Tibial nerve (tissue), 4 donors: ENCODE measurements around the gene TPP2. TPM values are rescaled to one million over a fixed set of nuclear protein-coding genes. Genes with fewer than 3 reads are reported as not detected.
A peak's percentile ranks its signal among the peaks of the same experiment; 100 is the strongest.

Source experiments
- DNase-seq, 2 donors: peaks; one replicate each; pipeline ENCODE4 v3.0.0-alpha.2; 2019; ENCODE audit warnings: low spot score in 2 of 2
- H3K27ac ChIP-seq, 4 donors: fragments of 200-600 bp; sonication (generic) in 3 of 4; one replicate each; pipeline ENCODE4 v1.5.1; 2017 to 2019; ENCODE audit warnings: mild to moderate bottlenecking in 1 of 4
- H3K27me3 ChIP-seq, 2 donors: fragments of 200-600 bp; sonication (generic) in 1 of 2; one replicate each; pipeline versions ENCODE4 v1.5.1 to v1.6.0; 2017 to 2019
- H3K36me3 ChIP-seq, 3 donors: fragments of 200-600 bp; sonication (generic); one replicate each; pipeline ENCODE4 v1.5.1; 2018 to 2019
- H3K4me1 ChIP-seq, 4 donors: fragments of 200-600 bp; sonication (generic) in 3 of 4; one replicate each; pipeline ENCODE4 v1.5.1; 2017 to 2019
- H3K4me3 ChIP-seq, 4 donors: fragments of 200-600 bp; sonication (generic) in 3 of 4; one replicate each; pipeline ENCODE4 v1.5.1; 2017 to 2019; ENCODE audit warnings: mild to moderate bottlenecking in 1 of 4, moderate library complexity in 1 of 4
- H3K9me3 ChIP-seq, 4 donors: fragments of 200-600 bp; sonication (generic) in 3 of 4; one replicate each; pipeline ENCODE4 v1.5.1; 2017 to 2019
- EP300 ChIP-seq, 2 donors: sonication (generic); formaldehyde crosslinking; IDR thresholded peaks; one replicate each; pipeline ENCODE4 v1.6.1; 2017; ENCODE audit warnings: antibody characterized with exemption in 2 of 2, mild to moderate bottlenecking in 1 of 2
- POLR2A ChIP-seq, 2 donors: fragments of 450-650 bp; IDR thresholded peaks; one replicate each; pipeline ENCODE4 v1.6.1; 2017; ENCODE audit warnings: antibody characterized with exemption in 2 of 2, mild to moderate bottlenecking in 2 of 2, moderate library complexity in 2 of 2
- WGBS, 2 donors: methylation state at CpG; one replicate each; pipeline ENCODE4 v1.1.5; 2018; 5-methylcytosine and 5-hydroxymethylcytosine counted together
- total RNA-seq, 4 donors: library from RNA; depleted of rRNA; stranded (reverse); fragments of >200 nt; gene quantifications; one replicate each; pipeline ENCODE4 v1.1.0, GENCODE V29; 2016
- TF ChIP-seq, protein P1 (sequence below), 5 experiments: fragments of 200-600 bp in 3 of 5; fragments of 450-650 bp in 2 of 5; sonication (generic) in 3 of 5; IDR thresholded peaks; one replicate each; pipeline ENCODE4 v1.5.1; 2016 to 2019; ENCODE audit warnings: antibody characterized with exemption in 5 of 5, mild to moderate bottlenecking in 3 of 5, moderate library complexity in 2 of 5

TPP2 gene
- total RNA-seq, 4 donors from 2014 or later, result 37.8 to 47.5 (median 43.9) TPM

DNA sequence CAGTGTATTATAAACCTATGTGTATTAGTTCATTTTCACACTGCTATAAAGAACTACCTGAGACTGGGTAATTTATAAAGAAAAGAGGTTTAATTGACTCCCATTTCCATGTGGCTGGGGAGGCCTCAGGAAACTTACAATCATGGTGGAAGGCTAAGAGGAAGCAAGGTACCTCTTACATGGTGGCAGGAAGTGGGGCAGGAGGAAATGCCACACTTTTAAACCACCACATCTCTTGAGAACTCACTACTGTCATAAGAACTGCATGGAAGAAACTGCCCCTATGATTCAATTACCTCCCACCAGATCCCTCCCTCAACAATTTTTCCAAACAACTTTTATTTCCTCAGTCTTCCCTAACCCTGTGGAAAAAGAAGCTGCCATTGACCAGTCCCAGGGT, 14.5 kb upstream of the TPP2 start:
- Histone ChIP-seq H3K4me3 (no peak overlapping the region), H3K36me3 (no peaks in the 10 kb centered on the region), H3K9me3 (no peaks in the 10 kb centered on the region), H3K4me1 (no peaks in the 10 kb centered on the region), H3K27ac (no peak overlapping the region), H3K27me3 (no peaks in the 10 kb centered on the region)
- DNase-seq, result no peak
- TF ChIP-seq POLR2A (IDR thresholded peaks at IDR 0.05), result no peak
- TF ChIP-seq EP300 (IDR thresholded peaks at IDR 0.05), result no peak
- TF ChIP-seq, protein P1, sequence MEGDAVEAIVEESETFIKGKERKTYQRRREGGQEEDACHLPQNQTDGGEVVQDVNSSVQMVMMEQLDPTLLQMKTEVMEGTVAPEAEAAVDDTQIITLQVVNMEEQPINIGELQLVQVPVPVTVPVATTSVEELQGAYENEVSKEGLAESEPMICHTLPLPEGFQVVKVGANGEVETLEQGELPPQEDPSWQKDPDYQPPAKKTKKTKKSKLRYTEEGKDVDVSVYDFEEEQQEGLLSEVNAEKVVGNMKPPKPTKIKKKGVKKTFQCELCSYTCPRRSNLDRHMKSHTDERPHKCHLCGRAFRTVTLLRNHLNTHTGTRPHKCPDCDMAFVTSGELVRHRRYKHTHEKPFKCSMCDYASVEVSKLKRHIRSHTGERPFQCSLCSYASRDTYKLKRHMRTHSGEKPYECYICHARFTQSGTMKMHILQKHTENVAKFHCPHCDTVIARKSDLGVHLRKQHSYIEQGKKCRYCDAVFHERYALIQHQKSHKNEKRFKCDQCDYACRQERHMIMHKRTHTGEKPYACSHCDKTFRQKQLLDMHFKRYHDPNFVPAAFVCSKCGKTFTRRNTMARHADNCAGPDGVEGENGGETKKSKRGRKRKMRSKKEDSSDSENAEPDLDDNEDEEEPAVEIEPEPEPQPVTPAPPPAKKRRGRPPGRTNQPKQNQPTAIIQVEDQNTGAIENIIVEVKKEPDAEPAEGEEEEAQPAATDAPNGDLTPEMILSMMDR (IDR thresholded peaks at IDR 0.05), result no peak

DNA sequence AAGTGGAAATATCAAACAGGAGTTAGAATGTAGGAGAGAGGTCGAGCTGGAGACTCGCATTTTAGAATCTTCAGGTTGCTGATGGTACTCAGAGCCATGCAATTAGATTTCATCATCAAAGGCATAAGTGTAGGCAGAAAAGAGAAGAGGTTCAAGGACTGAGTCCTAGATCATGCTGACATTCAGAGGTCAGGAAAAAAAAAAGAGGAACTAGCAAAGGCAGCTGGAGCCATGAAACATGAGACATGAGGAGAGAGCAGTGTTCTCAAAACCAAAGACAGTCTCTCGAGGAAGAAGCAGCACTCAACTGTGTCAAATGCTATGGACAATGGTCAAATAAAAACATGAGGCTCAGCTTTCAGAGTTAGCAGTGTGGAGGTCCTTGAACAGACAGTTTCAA, 12.4 kb upstream of the TPP2 start:
- 48 to 51% methylated on average over 3 of the region's 3 CpGs for WGBS, 2 donors
- no peaks in the 10 kb centered on the region for H3K36me3 ChIP-seq
- no peak overlapping the region for H3K4me3 ChIP-seq
- no peak for DNase-seq
- no peaks in the 10 kb centered on the region for H3K9me3 ChIP-seq
- H3K27ac ChIP-seq, result no peak overlapping the region
- TF ChIP-seq, protein P1 (IDR thresholded peaks at IDR 0.05), result no peak
- peak in 1 of 2 donors; percentile 19 for TF ChIP-seq EP300 (IDR thresholded peaks at IDR 0.05)
- H3K4me1 ChIP-seq, result no peaks in the 10 kb centered on the region
- H3K27me3 ChIP-seq, result no peaks in the 10 kb centered on the region

DNA sequence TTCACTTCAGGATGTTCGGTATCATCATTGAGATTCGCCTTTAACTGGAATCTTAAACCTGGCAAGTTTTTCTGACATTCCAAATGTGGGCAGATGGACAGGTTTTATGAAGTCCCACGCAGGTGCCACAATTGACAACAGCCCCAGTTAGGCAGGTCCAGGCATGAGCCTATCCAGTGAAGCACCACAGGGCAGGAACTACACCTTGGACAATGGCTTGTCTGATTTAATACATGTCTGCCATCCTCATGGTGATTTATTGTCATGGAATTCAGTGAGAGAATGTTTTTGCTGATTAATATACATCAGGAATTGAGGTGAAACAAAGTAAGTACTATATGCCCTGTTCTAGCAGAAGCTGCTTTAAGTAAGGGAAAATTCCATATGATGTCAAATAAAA, 10.2 kb upstream of the TPP2 start:
- H3K36me3 ChIP-seq, result no peaks in the 10 kb centered on the region
- H3K27me3 ChIP-seq, result no peaks in the 10 kb centered on the region
- TF ChIP-seq, protein P1 (IDR thresholded peaks at IDR 0.05), result no peak
- TF ChIP-seq EP300 (IDR thresholded peaks at IDR 0.05), result no peak
- no peak for TF ChIP-seq POLR2A (IDR thresholded peaks at IDR 0.05)
- no peaks in the 10 kb centered on the region for H3K9me3 ChIP-seq
- H3K27ac ChIP-seq, result no peak overlapping the region
- 88 to 92% methylated on average over 3 of the region's 3 CpGs for WGBS, 2 donors
- no peak for DNase-seq
- H3K4me1 ChIP-seq, result peaks cover 0 to under 1% (median under 1%) of the 10 kb centered on the region in 4 donors
- no peak overlapping the region for H3K4me3 ChIP-seq

DNA sequence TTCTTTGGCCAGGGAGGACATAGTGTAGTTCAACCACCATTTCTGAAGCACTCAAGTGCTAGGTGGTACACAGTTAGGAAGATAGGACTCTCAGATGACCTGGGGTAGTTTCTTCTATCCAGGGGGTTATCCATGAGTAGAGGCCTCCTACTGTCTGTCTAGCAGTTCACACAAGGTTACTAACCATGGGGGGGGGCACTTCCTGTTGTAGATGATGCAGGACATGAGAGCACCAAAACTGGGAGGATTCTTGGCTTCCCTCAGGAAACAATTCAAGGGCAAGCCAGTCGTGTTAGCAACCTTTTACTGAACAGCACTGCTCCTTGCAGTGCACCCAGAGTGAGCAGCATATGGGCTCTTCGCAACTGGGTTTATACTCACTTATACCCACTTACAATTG, 8.9 kb upstream of the TPP2 start:
- no peak overlapping the region for H3K4me3 ChIP-seq
- TF ChIP-seq, protein P1 (IDR thresholded peaks at IDR 0.05), result no peak
- TF ChIP-seq EP300 (IDR thresholded peaks at IDR 0.05) (no peak), POLR2A (IDR thresholded peaks at IDR 0.05) (no peak)
- peaks cover 0 to 12% (median 8%) of the 10 kb centered on the region in 4 donors for H3K4me1 ChIP-seq
- H3K27me3 ChIP-seq, result no peaks in the 10 kb centered on the region
- WGBS, 2 donors, result 58 to 64% methylated on average over 2 of the region's 2 CpGs
- no peak overlapping the region for H3K27ac ChIP-seq
- H3K9me3 ChIP-seq, result no peaks in the 10 kb centered on the region
- DNase-seq, result no peak
- H3K36me3 ChIP-seq, result no peaks in the 10 kb centered on the region

DNA sequence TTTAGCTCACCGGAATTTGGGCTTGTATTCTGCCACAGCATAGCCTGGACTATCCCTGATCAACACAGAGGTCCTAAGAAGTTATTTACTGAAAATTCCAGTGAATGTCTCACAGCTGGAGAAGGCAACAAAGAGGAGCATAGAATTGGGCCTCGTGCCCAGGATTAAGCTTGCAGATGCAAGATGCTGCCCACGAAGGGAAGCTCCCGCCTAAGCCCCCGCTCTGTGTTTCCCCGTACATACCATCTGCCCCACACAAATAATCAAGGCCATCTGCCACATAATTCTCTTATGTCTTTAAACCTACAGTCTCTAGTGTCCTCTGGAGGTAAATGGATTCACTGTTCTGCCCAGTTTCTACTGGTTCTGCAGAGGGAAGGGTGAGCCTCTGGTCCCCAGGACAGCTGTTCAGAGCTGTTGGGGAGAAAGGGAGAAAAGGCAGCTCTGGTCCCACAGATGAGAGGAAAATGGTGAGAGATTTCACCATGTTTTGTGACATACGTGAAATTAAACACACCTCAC, 7.4 kb upstream of the TPP2 start:
- no peaks in the 10 kb centered on the region for H3K9me3 ChIP-seq
- TF ChIP-seq EP300 (IDR thresholded peaks at IDR 0.05) (no peak), POLR2A (IDR thresholded peaks at IDR 0.05) (no peak)
- TF ChIP-seq, protein P1 (IDR thresholded peaks at IDR 0.05), result no peak
- no peaks in the 10 kb centered on the region for H3K27me3 ChIP-seq
- no peak overlapping the region for H3K4me3 ChIP-seq
- H3K4me1 ChIP-seq, result peaks cover 0 to 17% (median 8%) of the 10 kb centered on the region in 4 donors
- no peaks in the 10 kb centered on the region for H3K36me3 ChIP-seq
- DNase-seq, result no peak
- WGBS, 2 donors, result 46 to 63% methylated on average over 7 of the region's 7 CpGs
- no peak overlapping the region for H3K27ac ChIP-seq
